Measurements from ENCODE around the gene LRRFIP2.

Gene LRRFIP2

GRCh38 chr3:37202035-37202434 lies 27.7 kb upstream of the LRRFIP2 start:
- H3K4me3 ChIP-seq (ENCODE audit: insufficient read length, low read depth) = no peak overlapping the region
- H3K4me1 ChIP-seq (ENCODE audit: insufficient read depth, insufficient read length) = no peaks in the 10 kb centered on the region
- TF ChIP-seq SUZ12 (IDR thresholded peaks at IDR 0.05; ENCODE audit: extremely low read depth, insufficient read depth, insufficient read length) (no peak), YY1 (IDR thresholded peaks at IDR 0.05; ENCODE audit: insufficient read depth, insufficient read length) (no peak), ZNF274 (IDR thresholded peaks at IDR 0.05; ENCODE audit: low read depth, low read length) (no peak)
- H3K27me3 ChIP-seq (ENCODE audit: insufficient read depth, insufficient read length) = no peaks in the 10 kb centered on the region
- no peak for DNase-seq (ENCODE audit: low read depth, low spot score)
- H3K36me3 ChIP-seq (ENCODE audit: insufficient read depth, insufficient read length, low read length) = no peaks in the 10 kb centered on the region
- peaks cover 12% of the 10 kb centered on the region; the same call in 1 of the 2 replicates for H3K9me3 ChIP-seq (ENCODE audit: insufficient read depth, low read length)
- H3K9ac ChIP-seq (ENCODE audit: insufficient read length, low read depth) = no peak overlapping the region

DNA sequence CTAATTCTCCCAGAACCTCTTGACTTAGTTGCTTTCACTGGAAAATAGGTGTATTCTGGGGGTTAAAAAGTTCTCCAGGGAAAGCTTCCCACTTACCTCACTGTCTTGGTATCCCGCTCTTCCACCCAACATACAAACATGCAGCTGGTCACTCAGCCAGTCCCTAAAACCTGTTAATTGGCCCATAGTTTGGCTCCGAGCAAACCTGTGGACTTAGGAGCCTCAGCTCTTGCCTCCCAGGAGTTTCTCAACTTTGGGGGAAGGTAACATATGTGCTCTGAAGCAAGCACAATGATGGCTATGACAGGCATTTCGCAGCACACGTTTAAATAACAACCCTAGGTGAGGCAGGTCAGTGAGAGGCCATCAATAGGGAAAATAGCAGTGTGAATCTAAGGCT lies 25.8 kb upstream of the LRRFIP2 start:
- no peaks in the 10 kb centered on the region for H3K4me1 ChIP-seq (ENCODE audit: insufficient read depth, insufficient read length)
- DNase-seq (ENCODE audit: low read depth, low spot score) = no peak
- H3K27me3 ChIP-seq (ENCODE audit: insufficient read depth, insufficient read length) = no peaks in the 10 kb centered on the region
- H3K9ac ChIP-seq (ENCODE audit: insufficient read length, low read depth) = no peak overlapping the region
- H3K4me3 ChIP-seq (ENCODE audit: insufficient read length, low read depth) = no peak overlapping the region
- TF ChIP-seq ZNF274 (IDR thresholded peaks at IDR 0.05; ENCODE audit: low read depth, low read length) = no peak
- no peak for TF ChIP-seq YY1 (IDR thresholded peaks at IDR 0.05; ENCODE audit: insufficient read depth, insufficient read length)
- no peak for TF ChIP-seq SUZ12 (IDR thresholded peaks at IDR 0.05; ENCODE audit: extremely low read depth, insufficient read depth, insufficient read length)
- H3K9me3 ChIP-seq (ENCODE audit: insufficient read depth, low read length) = peaks cover 22% of the 10 kb centered on the region; the same call in 1 of the 2 replicates
- H3K36me3 ChIP-seq (ENCODE audit: insufficient read depth, insufficient read length, low read length) = no peaks in the 10 kb centered on the region

DNA sequence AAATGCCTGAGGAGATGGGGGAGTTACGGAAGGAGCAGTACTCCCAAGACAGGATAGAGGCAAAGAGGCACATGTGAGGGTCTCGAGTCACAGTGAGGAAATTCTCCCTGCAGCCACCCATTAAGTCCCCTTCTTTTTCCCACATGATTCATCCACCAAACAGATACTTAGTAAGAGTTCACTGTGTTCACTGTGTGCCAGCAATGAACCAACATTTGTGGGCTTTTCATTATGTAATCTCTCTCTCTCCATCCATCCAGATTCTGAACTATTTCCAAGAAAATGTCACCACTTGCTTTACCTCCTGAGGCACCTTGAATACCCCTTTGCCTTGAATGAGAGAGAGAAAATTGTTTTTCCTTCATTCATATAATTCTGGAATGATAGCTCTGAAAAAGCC lies 24.6 kb upstream of the LRRFIP2 start:
- TF ChIP-seq YY1 (IDR thresholded peaks at IDR 0.05; ENCODE audit: insufficient read depth, insufficient read length) = no peak
- no peak for TF ChIP-seq ZNF274 (IDR thresholded peaks at IDR 0.05; ENCODE audit: low read depth, low read length)
- TF ChIP-seq SUZ12 (IDR thresholded peaks at IDR 0.05; ENCODE audit: extremely low read depth, insufficient read depth, insufficient read length) = no peak
- DNase-seq (ENCODE audit: low read depth, low spot score) = no peak
- Histone ChIP-seq H3K27me3 (ENCODE audit: insufficient read depth, insufficient read length) (no peaks in the 10 kb centered on the region), H3K9me3 (ENCODE audit: insufficient read depth, low read length) (peaks cover 22% of the 10 kb centered on the region; the same call in 1 of the 2 replicates), H3K4me1 (ENCODE audit: insufficient read depth, insufficient read length) (no peaks in the 10 kb centered on the region), H3K36me3 (ENCODE audit: insufficient read depth, insufficient read length, low read length) (no peaks in the 10 kb centered on the region), H3K9ac (ENCODE audit: insufficient read length, low read depth) (no peak overlapping the region), H3K4me3 (ENCODE audit: insufficient read length, low read depth) (no peak overlapping the region)

DNA sequence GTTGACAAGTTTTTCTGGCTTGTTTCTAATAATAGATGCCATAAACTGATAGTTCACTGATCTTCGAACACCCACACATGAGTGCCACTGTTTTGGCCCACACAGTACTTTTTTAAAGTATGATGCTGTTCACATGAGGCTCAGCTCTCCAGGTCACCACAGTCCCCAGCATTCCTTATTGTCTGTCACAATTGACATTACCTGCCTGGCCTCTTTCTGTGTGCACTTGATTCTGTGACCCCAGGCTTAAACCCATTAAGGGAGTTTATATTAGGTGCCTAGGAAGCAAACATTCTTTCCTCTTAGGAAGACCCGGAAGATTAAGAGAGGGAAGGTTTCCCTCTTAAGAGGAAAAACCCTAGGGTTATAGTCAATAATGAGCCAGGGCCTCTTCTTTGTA lies 24.2 kb upstream of the LRRFIP2 start:
- Histone ChIP-seq H3K9me3 (ENCODE audit: insufficient read depth, low read length) (peaks cover 22% of the 10 kb centered on the region; the same call in 1 of the 2 replicates), H3K36me3 (ENCODE audit: insufficient read depth, insufficient read length, low read length) (no peaks in the 10 kb centered on the region), H3K27me3 (ENCODE audit: insufficient read depth, insufficient read length) (no peaks in the 10 kb centered on the region), H3K4me3 (ENCODE audit: insufficient read length, low read depth) (no peak overlapping the region), H3K9ac (ENCODE audit: insufficient read length, low read depth) (no peak overlapping the region), H3K4me1 (ENCODE audit: insufficient read depth, insufficient read length) (no peaks in the 10 kb centered on the region)
- no peak for DNase-seq (ENCODE audit: low read depth, low spot score)
- TF ChIP-seq SUZ12 (IDR thresholded peaks at IDR 0.05; ENCODE audit: extremely low read depth, insufficient read depth, insufficient read length) (no peak), YY1 (IDR thresholded peaks at IDR 0.05; ENCODE audit: insufficient read depth, insufficient read length) (no peak), ZNF274 (IDR thresholded peaks at IDR 0.05; ENCODE audit: low read depth, low read length) (no peak)

GRCh38 chr3:37197810-37198371 lies 23.5 kb upstream of the LRRFIP2 start:
- Histone ChIP-seq H3K36me3 (ENCODE audit: insufficient read depth, insufficient read length, low read length) (no peaks in the 10 kb centered on the region), H3K4me1 (ENCODE audit: insufficient read depth, insufficient read length) (no peaks in the 10 kb centered on the region), H3K4me3 (ENCODE audit: insufficient read length, low read depth) (no peak overlapping the region), H3K9ac (ENCODE audit: insufficient read length, low read depth) (no peak overlapping the region), H3K27me3 (ENCODE audit: insufficient read depth, insufficient read length) (no peaks in the 10 kb centered on the region), H3K9me3 (ENCODE audit: insufficient read depth, low read length) (peaks cover 22% of the 10 kb centered on the region; the same call in 1 of the 2 replicates)
- no peak for DNase-seq (ENCODE audit: low read depth, low spot score)
- TF ChIP-seq ZNF274 (IDR thresholded peaks at IDR 0.05; ENCODE audit: low read depth, low read length) (no peak), SUZ12 (IDR thresholded peaks at IDR 0.05; ENCODE audit: extremely low read depth, insufficient read depth, insufficient read length) (no peak), YY1 (IDR thresholded peaks at IDR 0.05; ENCODE audit: insufficient read depth, insufficient read length) (no peak)

- no peaks in the 10 kb centered on the region for H3K4me1 ChIP-seq (ENCODE audit: insufficient read depth, insufficient read length)
- H3K36me3 ChIP-seq (ENCODE audit: insufficient read depth, insufficient read length, low read length) = no peaks in the 10 kb centered on the region
- no peak for DNase-seq (ENCODE audit: low read depth, low spot score)
- TF ChIP-seq SUZ12 (IDR thresholded peaks at IDR 0.05; ENCODE audit: extremely low read depth, insufficient read depth, insufficient read length) (no peak), ZNF274 (IDR thresholded peaks at IDR 0.05; ENCODE audit: low read depth, low read length) (no peak), YY1 (IDR thresholded peaks at IDR 0.05; ENCODE audit: insufficient read depth, insufficient read length) (no peak)
- H3K4me3 ChIP-seq (ENCODE audit: insufficient read length, low read depth) = no peak overlapping the region
- no peaks in the 10 kb centered on the region for H3K27me3 ChIP-seq (ENCODE audit: insufficient read depth, insufficient read length)
- peaks cover 22% of the 10 kb centered on the region; the same call in 1 of the 2 replicates for H3K9me3 ChIP-seq (ENCODE audit: insufficient read depth, low read length)
- no peak overlapping the region for H3K9ac ChIP-seq (ENCODE audit: insufficient read length, low read depth)
These were observed 20.2 kb upstream of the LRRFIP2 start for GRCh38 chr3:37194533-37194932.

DNA sequence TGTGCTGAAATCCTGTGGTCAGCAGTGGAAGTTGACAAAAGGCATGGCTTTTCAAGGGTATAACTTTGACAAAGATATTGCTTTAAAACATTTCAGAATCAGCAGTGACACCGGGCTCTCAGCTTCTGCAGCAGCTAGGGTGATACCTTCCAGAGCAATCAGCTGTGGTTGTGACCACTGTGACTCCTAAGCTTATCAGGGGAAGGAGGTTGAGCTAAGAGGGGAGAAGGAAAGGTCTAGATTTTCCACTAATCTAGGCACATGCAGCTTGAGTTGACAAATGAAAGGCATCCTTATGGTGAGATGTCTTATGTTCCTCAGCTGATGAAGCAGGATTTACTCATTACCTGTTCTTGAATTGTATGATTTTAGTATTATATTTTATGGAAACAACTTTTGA lies 16.3 kb upstream of the LRRFIP2 start:
- no peak for DNase-seq (ENCODE audit: low read depth, low spot score)
- no peaks in the 10 kb centered on the region for H3K9me3 ChIP-seq (ENCODE audit: insufficient read depth, low read length)
- no peaks in the 10 kb centered on the region for H3K27me3 ChIP-seq (ENCODE audit: insufficient read depth, insufficient read length)
- no peaks in the 10 kb centered on the region for H3K4me1 ChIP-seq (ENCODE audit: insufficient read depth, insufficient read length)
- no peak overlapping the region for H3K4me3 ChIP-seq (ENCODE audit: insufficient read length, low read depth)
- TF ChIP-seq YY1 (IDR thresholded peaks at IDR 0.05; ENCODE audit: insufficient read depth, insufficient read length) (no peak), SUZ12 (IDR thresholded peaks at IDR 0.05; ENCODE audit: extremely low read depth, insufficient read depth, insufficient read length) (no peak), ZNF274 (IDR thresholded peaks at IDR 0.05; ENCODE audit: low read depth, low read length) (no peak)
- no peaks in the 10 kb centered on the region for H3K36me3 ChIP-seq (ENCODE audit: insufficient read depth, insufficient read length, low read length)
- H3K9ac ChIP-seq (ENCODE audit: insufficient read length, low read depth) = no peak overlapping the region

Data from NT2/D1 (cell line).